Kidney (tissue), 22 donors: Measurements from ENCODE around the gene PMFBP1. TPM values are rescaled to one million over a fixed set of nuclear protein-coding genes. Genes with fewer than 3 reads are reported as not detected.

Source experiments
- DNase-seq, 5 donors: peaks; one replicate each; pipeline ENCODE4 v3.0.0-alpha.2; 2013 to 2020
- FAIRE-seq: peaks from 2 replicates; lab custom pipeline; 2012; peaks lifted over from hg19 to GRCh38; lab: Jason Lieb, UNC
- H3K27ac ChIP-seq, 2 donors: one replicate each; pipeline ENCODE4 v1.7.0; 2013; ENCODE audit warnings: low read depth in 2 of 2, low read length in 2 of 2, inconsistent platforms in 1 of 2
- H3K27me3 ChIP-seq: one replicate; pipeline ENCODE4 v1.7.1; 2013; ENCODE audit warnings: low read length, inconsistent platforms; ENCODE audit not compliant: control insufficient read depth, insufficient read depth
- H3K36me3 ChIP-seq, 3 donors: one replicate each; pipeline versions ENCODE4 v1.7.0 to v1.7.1; 2013; ENCODE audit warnings: low read length in 3 of 3, control low read depth in 1 of 3, inconsistent platforms in 1 of 3; ENCODE audit not compliant: insufficient read depth in 3 of 3, control insufficient read depth in 2 of 3
- H3K4me1 ChIP-seq, 3 donors: one replicate each; pipeline versions ENCODE4 v1.7.0 to v1.7.1; 2013; ENCODE audit warnings: low read length in 3 of 3, inconsistent platforms in 1 of 3, low read depth in 1 of 3; ENCODE audit not compliant: control insufficient read depth in 2 of 3, insufficient read depth in 2 of 3
- H3K4me3 ChIP-seq, 3 donors: one replicate each; pipeline versions ENCODE4 v1.7.0 to v1.8.1; 2013; ENCODE audit warnings: low read length in 3 of 3, control low read depth in 1 of 3, inconsistent platforms in 1 of 3
- H3K9ac ChIP-seq, 3 donors: one replicate each; pipeline versions ENCODE4 v1.7.0 to v1.7.1; 2013; ENCODE audit warnings: low read length in 3 of 3, control low read depth in 1 of 3, inconsistent platforms in 1 of 3
- H3K9me3 ChIP-seq, 3 donors: one replicate each; pipeline versions ENCODE4 v1.7.0 to v1.7.1; 2013; ENCODE audit warnings: low read length in 3 of 3, control low read depth in 1 of 3, inconsistent platforms in 1 of 3; ENCODE audit not compliant: control insufficient read depth in 2 of 3, insufficient read depth in 1 of 3
- CTCF ChIP-seq: IDR thresholded peaks from 3 replicates; pipeline ENCODE4 v1.5.1; 2012; ENCODE audit warnings: mild to moderate bottlenecking, moderate library complexity, borderline replicate concordance; ENCODE audit not compliant: insufficient read depth; ENCODE audit errors: extremely low read depth
- intact Hi-C: fragments of 100-400 bp; cut with DNase I; formaldehyde crosslinking; loops from one replicate; pipeline ENCODE4 v1.11.1; 2022
- long read RNA-seq, 10 donors: library from polyadenylated mRNA in 1 of 10; unstranded in 1 of 10; transcript quantifications; one replicate each; pipeline ENCODE4 v2.0.0 and lab custom pipeline, GENCODE V29; 2021 to 2026
- polyA plus RNA-seq: library from polyadenylated mRNA; stranded (reverse); fragments of 350-450 nt; fragmentation: Illumina TruSeq; extraction: RNeasy Lipid Tissue Mini Kit (QIAGEN cat#74804); gene quantifications from one replicate; pipeline ENCODE4 v1.2.3, GENCODE V29; 2014; ENCODE audit warnings: low read depth, low replicate concordance; ENCODE audit not compliant: insufficient read depth
- total RNA-seq: library from RNA; stranded (reverse); fragmentation: NEBNext Ultra II Directional; extraction: Animal tissue kit (Norgen Biotek cat#: 25700); gene quantifications from one replicate; pipeline ENCODE4 v1.2.1, GENCODE V29; 2021
- donor health status: control.
- donor health status: control.
- donor health status: control.
- donor health status: control.
- donor health status: control.
- donor health status: DM: yes; HTN: yes; CAD: no.
- donor health status: Normal renal cell carcinoma (clear cell type).

Gene PMFBP1
- 0.69 TPM for total RNA-seq
- polyA plus RNA-seq: 0.13 TPM
- long read RNA-seq, donor 1: 0 reads
- long read RNA-seq, donor 2: 0 reads
- long read RNA-seq, donor 3: 0 reads
- long read RNA-seq, donor 4: 0 reads
- long read RNA-seq, donor 5: 0 reads
- long read RNA-seq, donor 6: 0 reads
- long read RNA-seq, donor 7, partial matches to known transcripts: 0 of 1 reads
- long read RNA-seq, donor 7, other reads (novel, unspliced or antisense): 1 of 1 reads
- long read RNA-seq, donor 8: 0 reads
- long read RNA-seq, donor 9: 0 reads
- long read RNA-seq, donor 10: 0 reads

GRCh38 chr16:72172105-72173034 lies at the start of gene PMFBP1:
Gene PMFBP1 (minus strand): TSS chr16:72172155. CDS start chr16:72171208, 947 bp downstream.
- Histone ChIP-seq H3K9me3 (no peaks in the 10 kb centered on the region), H3K27ac (no peak within 1 kb of the TSS), H3K9ac (no peak within 1 kb of the TSS), H3K27me3 (no peaks in the 10 kb centered on the region), H3K4me3 (no peak within 1 kb of the TSS), H3K36me3 (no peaks in the 10 kb centered on the region), H3K4me1 (no peaks in the 10 kb centered on the region)
- peak in 1 of 5 donors; percentile 15 for DNase-seq
- TF ChIP-seq CTCF: no peak
- FAIRE-seq: no peak
- intact Hi-C loops: no loop called here

- FAIRE-seq: no peak
- Histone ChIP-seq H3K27ac (no peak overlapping the region), H3K4me3 (no peak overlapping the region), H3K9ac (no peak overlapping the region), H3K9me3 (no peaks in the 10 kb centered on the region), H3K36me3 (no peaks in the 10 kb centered on the region), H3K4me1 (peaks cover 0 to 2% (median 0%) of the 10 kb centered on the region in 3 donors), H3K27me3 (no peaks in the 10 kb centered on the region)
- intact Hi-C loops: no loop called here
- no peak for DNase-seq
- no peak for TF ChIP-seq CTCF
Observed at GRCh38 chr16:72221630-72222024, 49.7 kb upstream of the PMFBP1 start.

GRCh38 chr16:72220875-72221629 lies 49.1 kb upstream of the PMFBP1 start:
- Histone ChIP-seq H3K4me1 (peaks cover 0 to 2% (median 0%) of the 10 kb centered on the region in 3 donors), H3K27ac (no peak overlapping the region)
- FAIRE-seq: no peak

More at GRCh38 chr16:72220875-72221629, 49.1 kb upstream of the PMFBP1 start:
- peak overlapping the region in 1 of 3 donors; percentile 4 for H3K4me3 ChIP-seq
- intact Hi-C loops: no loop called here
- H3K36me3 ChIP-seq: no peaks in the 10 kb centered on the region
- H3K27me3 ChIP-seq: no peaks in the 10 kb centered on the region
- TF ChIP-seq CTCF: no peak
- DNase-seq: peak in 2 of 5 donors; percentile 70 to 75
- no peak overlapping the region for H3K9ac ChIP-seq
- no peaks in the 10 kb centered on the region for H3K9me3 ChIP-seq
